OCI-LY7 (cell line): Measurements from ENCODE around the gene PNRC2.

Experiments used
- EZH2phosphoT487 ChIP-seq: fragments of 200-600 bp; sonication (generic); IDR thresholded peaks from 2 replicates; pipeline ENCODE4 v1.6.1; 2018; ENCODE audit warnings: low read depth, borderline replicate concordance, mild to moderate bottlenecking, mixed run types, antibody characterized with exemption, low read length, moderate library complexity, mixed read lengths
- TF ChIP-seq, protein P1 (sequence below): fragments of 200-600 bp; sonication (generic); conservative IDR thresholded peaks from 2 replicates; pipeline ENCODE4 v1.5.1; 2014; ENCODE audit warnings: mild to moderate bottlenecking, antibody characterized with exemption, low read length, moderate library complexity, mixed read lengths

- TF ChIP-seq, protein P1, sequence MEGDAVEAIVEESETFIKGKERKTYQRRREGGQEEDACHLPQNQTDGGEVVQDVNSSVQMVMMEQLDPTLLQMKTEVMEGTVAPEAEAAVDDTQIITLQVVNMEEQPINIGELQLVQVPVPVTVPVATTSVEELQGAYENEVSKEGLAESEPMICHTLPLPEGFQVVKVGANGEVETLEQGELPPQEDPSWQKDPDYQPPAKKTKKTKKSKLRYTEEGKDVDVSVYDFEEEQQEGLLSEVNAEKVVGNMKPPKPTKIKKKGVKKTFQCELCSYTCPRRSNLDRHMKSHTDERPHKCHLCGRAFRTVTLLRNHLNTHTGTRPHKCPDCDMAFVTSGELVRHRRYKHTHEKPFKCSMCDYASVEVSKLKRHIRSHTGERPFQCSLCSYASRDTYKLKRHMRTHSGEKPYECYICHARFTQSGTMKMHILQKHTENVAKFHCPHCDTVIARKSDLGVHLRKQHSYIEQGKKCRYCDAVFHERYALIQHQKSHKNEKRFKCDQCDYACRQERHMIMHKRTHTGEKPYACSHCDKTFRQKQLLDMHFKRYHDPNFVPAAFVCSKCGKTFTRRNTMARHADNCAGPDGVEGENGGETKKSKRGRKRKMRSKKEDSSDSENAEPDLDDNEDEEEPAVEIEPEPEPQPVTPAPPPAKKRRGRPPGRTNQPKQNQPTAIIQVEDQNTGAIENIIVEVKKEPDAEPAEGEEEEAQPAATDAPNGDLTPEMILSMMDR = no peak
- TF ChIP-seq EZH2phosphoT487 = no peak
These were observed 28.7 kb upstream of the PNRC2 start for GRCh38 chr1:23930861-23931490.
